Activated CD8-positive, alpha-beta T cell treated with anti-CD3 and anti-CD28 coated beads for 36 hours (primary cell): ENCODE measurements around the gene NUP210L. TPM values are rescaled to one million over a fixed set of nuclear protein-coding genes. Genes with fewer than 3 reads are reported as not detected.
"Not testable (repeated sequence)": the region's sequence is repeated elsewhere in the genome, so short reads cannot be mapped to it uniquely, and the experiment has no call there.

ENCODE experiments used
- ATAC-seq: fragments of 200-7000 bp; cut with Tn5 transposase; one replicate; pipeline ENCODE4 v1.10.0; 2021; ENCODE audit warnings: mild to moderate bottlenecking, moderate library complexity
- CTCF ChIA-PET: fragments of 350-600 bp; sonication (Branson Sonifier 250); formaldehyde crosslinking; loops from one replicate; lab custom pipeline; 2021; ENCODE audit warnings: antibody characterized with exemption; lab: Charles Lee
- POLR2A ChIA-PET: fragments of 350-600 bp; sonication (Branson Sonifier 250); formaldehyde crosslinking; loops from one replicate; lab custom pipeline; 2021; ENCODE audit warnings: antibody characterized with exemption; lab: Charles Lee
- DNase-seq: peaks from one replicate; pipeline ENCODE4 v3.0.0-alpha.2; 2020
- H3K27ac Mint-ChIP-seq: one replicate; pipeline ENCODE4 v1.8.0; 2021; ENCODE audit warnings: mild to moderate bottlenecking, mixed read lengths
- H3K27me3 Mint-ChIP-seq: one replicate; pipeline ENCODE4 v1.8.0; 2021; ENCODE audit warnings: mixed read lengths
- H3K36me3 Mint-ChIP-seq: one replicate; pipeline ENCODE4 v1.8.0; 2021; ENCODE audit warnings: low read depth, mixed read lengths
- H3K4me1 Mint-ChIP-seq: one replicate; pipeline ENCODE4 v1.8.0; 2021; ENCODE audit warnings: low read depth, mixed read lengths
- H3K4me3 Mint-ChIP-seq: one replicate; pipeline ENCODE4 v1.8.0; 2021; ENCODE audit warnings: mild to moderate bottlenecking, moderate library complexity, mixed read lengths
- H3K9me3 Mint-ChIP-seq: one replicate; pipeline ENCODE4 v1.8.0; 2021; ENCODE audit warnings: mixed read lengths
- intact Hi-C: fragments of 100-400 bp; cut with micrococcal nuclease; formaldehyde crosslinking; loops from one replicate; pipeline ENCODE4 v1.10.0; 2022
- total RNA-seq, 2 experiments: library from RNA; stranded (reverse); gene quantifications; one replicate each; pipeline ENCODE4 v1.2.3, GENCODE V29; 2021
- TF ChIP-seq, protein P1 (sequence below): fragments of 200-600 bp; IDR thresholded peaks from one replicate; pipeline ENCODE4 v1.8.0; 2022; ENCODE audit warnings: antibody characterized with exemption, mild to moderate bottlenecking

The NUP210L gene
- total RNA-seq, 2 experiments from 2014 or later = 0.07 TPM; not detected in 1

DNA sequence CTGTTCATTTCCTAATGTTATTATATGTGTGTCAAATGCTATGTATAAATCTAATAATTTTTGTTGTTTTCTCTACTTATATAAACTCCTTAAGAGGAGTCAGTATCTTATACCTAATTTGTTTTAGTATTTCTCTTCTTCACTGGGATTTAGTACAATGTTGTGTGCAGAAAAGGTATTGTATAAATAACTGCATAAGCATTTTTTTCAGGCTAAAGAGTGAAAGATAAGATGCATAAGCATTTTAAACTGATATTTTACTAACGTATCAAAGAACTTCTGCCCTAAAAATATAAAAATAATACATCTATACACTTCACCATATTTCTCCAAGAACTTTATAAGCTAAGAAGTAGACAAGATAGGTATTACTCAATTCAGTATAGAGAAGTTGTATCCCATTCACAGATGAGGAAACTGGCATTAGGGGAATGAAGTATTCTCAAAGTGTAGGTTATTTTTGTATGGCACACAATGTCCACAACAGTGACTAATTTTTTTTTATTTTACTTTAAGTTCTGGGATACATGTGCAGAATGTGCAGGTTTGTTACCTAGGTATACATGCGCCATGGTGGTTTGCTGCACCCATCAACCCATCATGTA is 59.3 kb downstream of the NUP210L start:
- DNase-seq = no peak
- H3K36me3 Mint-ChIP-seq = no peaks in the 10 kb centered on the region
- POLR2A ChIA-PET = no interaction called here
- CTCF ChIA-PET = no interaction called here
- no peaks in the 10 kb centered on the region for H3K4me1 Mint-ChIP-seq
- intact Hi-C loops = no loop called here
- no peak overlapping the region for H3K4me3 Mint-ChIP-seq
- no peaks in the 10 kb centered on the region for H3K27me3 Mint-ChIP-seq
- ATAC-seq = no peak
- H3K27ac Mint-ChIP-seq = no peak overlapping the region
- TF ChIP-seq, protein P1, sequence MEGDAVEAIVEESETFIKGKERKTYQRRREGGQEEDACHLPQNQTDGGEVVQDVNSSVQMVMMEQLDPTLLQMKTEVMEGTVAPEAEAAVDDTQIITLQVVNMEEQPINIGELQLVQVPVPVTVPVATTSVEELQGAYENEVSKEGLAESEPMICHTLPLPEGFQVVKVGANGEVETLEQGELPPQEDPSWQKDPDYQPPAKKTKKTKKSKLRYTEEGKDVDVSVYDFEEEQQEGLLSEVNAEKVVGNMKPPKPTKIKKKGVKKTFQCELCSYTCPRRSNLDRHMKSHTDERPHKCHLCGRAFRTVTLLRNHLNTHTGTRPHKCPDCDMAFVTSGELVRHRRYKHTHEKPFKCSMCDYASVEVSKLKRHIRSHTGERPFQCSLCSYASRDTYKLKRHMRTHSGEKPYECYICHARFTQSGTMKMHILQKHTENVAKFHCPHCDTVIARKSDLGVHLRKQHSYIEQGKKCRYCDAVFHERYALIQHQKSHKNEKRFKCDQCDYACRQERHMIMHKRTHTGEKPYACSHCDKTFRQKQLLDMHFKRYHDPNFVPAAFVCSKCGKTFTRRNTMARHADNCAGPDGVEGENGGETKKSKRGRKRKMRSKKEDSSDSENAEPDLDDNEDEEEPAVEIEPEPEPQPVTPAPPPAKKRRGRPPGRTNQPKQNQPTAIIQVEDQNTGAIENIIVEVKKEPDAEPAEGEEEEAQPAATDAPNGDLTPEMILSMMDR = no peak
- H3K9me3 Mint-ChIP-seq = no peaks in the 10 kb centered on the region

GRCh38 chr1:154094411-154094810 is 60.5 kb downstream of the NUP210L start:
- Mint-ChIP-seq H3K27ac (no peak overlapping the region), H3K9me3 (no peaks in the 10 kb centered on the region), H3K4me1 (no peaks in the 10 kb centered on the region), H3K27me3 (no peaks in the 10 kb centered on the region), H3K4me3 (no peak overlapping the region), H3K36me3 (no peaks in the 10 kb centered on the region)
- intact Hi-C loops = no loop called here
- ATAC-seq (no peak), DNase-seq (no peak)
- ChIA-PET CTCF (interaction anchor here (0.9 kb wide), 1 partner anchor 59 kb away, joined by 3 read pairs; no protein-coding TSS in a partner anchor), POLR2A (no interaction called here)
- TF ChIP-seq, protein P1 = no peak

- Mint-ChIP-seq H3K9me3 (no peaks in the 10 kb centered on the region), H3K4me1 (no peaks in the 10 kb centered on the region), H3K27me3 (no peaks in the 10 kb centered on the region), H3K27ac (no peak overlapping the region), H3K36me3 (no peaks in the 10 kb centered on the region), H3K4me3 (no peak overlapping the region)
- ATAC-seq (no peak), DNase-seq (no peak)
- intact Hi-C loops = no loop called here
- TF ChIP-seq, protein P1 = no peak
- ChIA-PET CTCF (interaction anchor here (1.0 kb wide), 1 partner anchor 53 kb away, joined by 3 read pairs; no protein-coding TSS in a partner anchor), POLR2A (interaction anchor here (0.7 kb wide), 1 partner anchor 369 kb away, joined by 3 read pairs; no protein-coding TSS in a partner anchor)
Measured at GRCh38 chr1:154093699-154094098, 61.2 kb downstream of the NUP210L start.

- DNase-seq = no peak
- no peaks in the 10 kb centered on the region for H3K27me3 Mint-ChIP-seq
- CTCF ChIA-PET = interaction anchor here (0.6 kb wide), 1 partner anchor 105 kb away, joined by 3 read pairs; the partner anchor contains the start of gene RAB13
- H3K36me3 Mint-ChIP-seq = no peaks in the 10 kb centered on the region
- no peaks in the 10 kb centered on the region for H3K9me3 Mint-ChIP-seq
- no peak overlapping the region for H3K4me3 Mint-ChIP-seq
- TF ChIP-seq, protein P1 = no peak
- no peak overlapping the region for H3K27ac Mint-ChIP-seq
- intact Hi-C loops = no loop called here
- no peak for ATAC-seq
- no peaks in the 10 kb centered on the region for H3K4me1 Mint-ChIP-seq
- POLR2A ChIA-PET = interaction anchor here (0.8 kb wide), 1 partner anchor 16 kb away, joined by 3 read pairs; no protein-coding TSS in a partner anchor
Measured at GRCh38 chr1:154091706-154092105, 63.2 kb downstream of the NUP210L start.

DNA sequence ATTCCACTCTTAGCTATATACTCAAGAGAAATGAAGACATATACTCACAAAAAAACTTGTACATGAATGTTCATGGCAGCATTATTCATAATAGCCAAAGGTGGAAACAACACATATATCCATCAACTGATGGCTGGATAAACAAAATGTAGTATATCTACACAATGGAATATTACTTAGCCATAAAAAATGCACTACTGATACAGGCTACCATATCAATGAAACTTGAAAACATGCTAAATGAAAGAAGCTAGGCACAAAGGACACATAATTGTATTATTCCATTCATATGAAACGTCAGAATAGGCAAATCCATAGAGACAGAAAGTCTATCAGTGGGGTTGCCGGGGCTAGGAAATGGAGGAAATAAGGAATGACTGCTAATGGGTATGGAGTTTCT is 67.3 kb downstream of the NUP210L start:
- H3K9me3 Mint-ChIP-seq = no peaks in the 10 kb centered on the region
- DNase-seq (no peak), ATAC-seq (no peak)
- peaks cover 2% of the 10 kb centered on the region for H3K27me3 Mint-ChIP-seq
- intact Hi-C loops = no loop called here
- no peak overlapping the region for H3K4me3 Mint-ChIP-seq
- ChIA-PET POLR2A (no interaction called here), CTCF (no interaction called here)
- H3K36me3 Mint-ChIP-seq = no peaks in the 10 kb centered on the region
- H3K27ac Mint-ChIP-seq = no peak overlapping the region
- H3K4me1 Mint-ChIP-seq = no peaks in the 10 kb centered on the region
- TF ChIP-seq, protein P1 = no peak

GRCh38 chr1:154083057-154083456 is 71.8 kb downstream of the NUP210L start:
- POLR2A ChIA-PET, H3K9me3 Mint-ChIP-seq, H3K4me3 Mint-ChIP-seq, H3K27me3 Mint-ChIP-seq, H3K27ac Mint-ChIP-seq, H3K36me3 Mint-ChIP-seq, CTCF ChIA-PET, H3K4me1 Mint-ChIP-seq, ATAC-seq, DNase-seq, intact Hi-C loops: not testable (repeated sequence)
